T-helper 22 cell (primary cell): ENCODE data around the gene FHL2.

Source experiments
- DNase-seq: peaks from one replicate; pipeline ENCODE4 v3.0.0-alpha.2; 2020; ENCODE audit warnings: low read depth

Gene FHL2

GRCh38 chr2:105397025-105397722 lies 1.7 kb downstream of the FHL2 start:
- DNase-seq: no peak

- DNase-seq: no peak
Observed at GRCh38 chr2:105396254-105397024, 2.4 kb downstream of the FHL2 start.

- DNase-seq: no peak
Observed at GRCh38 chr2:105395691-105396090, 3.2 kb downstream of the FHL2 start.

GRCh38 chr2:105394951-105395611 lies 3.8 kb downstream of the FHL2 start:
- no peak for DNase-seq

- no peak for DNase-seq
Observed at GRCh38 chr2:105393373-105394055, 5.3 kb downstream of the FHL2 start.

GRCh38 chr2:105391763-105392662 lies 6.8 kb downstream of the FHL2 start:
- no peak for DNase-seq

- no peak for DNase-seq
Observed at GRCh38 chr2:105391058-105391627, 7.7 kb downstream of the FHL2 start.

GRCh38 chr2:105390454-105390853 lies 8.4 kb downstream of the FHL2 start:
- no peak for DNase-seq

- DNase-seq: no peak
Observed at GRCh38 chr2:105388971-105389381, 9.9 kb downstream of the FHL2 start.

GRCh38 chr2:105387225-105387624 lies 11.6 kb downstream of the FHL2 start:
- DNase-seq: no peak

GRCh38 chr2:105385731-105386540 lies 12.9 kb downstream of the FHL2 start:
- DNase-seq: no peak

GRCh38 chr2:105384861-105385260 lies 14.0 kb downstream of the FHL2 start:
- DNase-seq: no peak

GRCh38 chr2:105384216-105384615 lies 14.6 kb downstream of the FHL2 start:
- no peak for DNase-seq

- DNase-seq: no peak
Observed at GRCh38 chr2:105383432-105384166, 15.3 kb downstream of the FHL2 start.

- no peak for DNase-seq
Observed at GRCh38 chr2:105382177-105382576, 16.7 kb downstream of the FHL2 start.

- DNase-seq: no peak
Observed at GRCh38 chr2:105381101-105381668, 17.7 kb downstream of the FHL2 start.

- no peak for DNase-seq
Observed at GRCh38 chr2:105380432-105381100, 18.3 kb downstream of the FHL2 start.

GRCh38 chr2:105379741-105380186 lies 19.1 kb downstream of the FHL2 start:
- DNase-seq: no peak
